SK-N-SH (cell line): ENCODE measurements around the gene RNF32. TPM values are rescaled to one million over a fixed set of nuclear protein-coding genes. Genes with fewer than 3 reads are reported as not detected.

Source experiments
- CTCF ChIA-PET: fragments of 300-600, 350-600 bp; formaldehyde crosslinking; extraction: SDS; loops from one replicate; lab custom pipeline; 2021; lab: Yijun Ruan, JAX
- POLR2A ChIA-PET: fragments of 350-600 bp; sonication (Branson Sonifier 250); formaldehyde crosslinking; extraction: SDS; loops from one replicate; lab custom pipeline; 2020; ENCODE audit warnings: antibody characterized with exemption, inconsistent platforms; lab: Yijun Ruan, JAX
- DNase-seq: peaks from one replicate; pipeline ENCODE4 v3.0.0; 2012
- H2AFZ ChIP-seq: fragments of 200-600 bp; sonication (generic); 2 replicates; pipeline ENCODE4 v1.8.1; 2016; ENCODE audit warnings: antibody characterized with exemption, mild to moderate bottlenecking, low read depth
- H3F3A ChIP-seq: fragments of 200-600 bp; sonication (generic); replicated peaks from 2 replicates; pipeline ENCODE3; 2016; ENCODE audit warnings: antibody characterized with exemption, mild to moderate bottlenecking; ENCODE audit not compliant: insufficient read depth
- H3K27ac ChIP-seq, 2 experiments: fragments of 200-500 bp in 1 of 2; fragments of 200-600 bp in 1 of 2; sonication (Bioruptor generic) in 1 of 2; sonication (generic), shearing (Covaris generic) in 1 of 2; 2 replicates each; pipeline versions ENCODE4 v1.5.1 to v1.6.1; 2014 to 2016; ENCODE audit warnings: low read depth in 2 of 2, inconsistent platforms in 1 of 2, low read length in 1 of 2, mild to moderate bottlenecking in 1 of 2, mixed read lengths in 1 of 2
- H3K27me3 ChIP-seq: fragments of 200-600 bp; sonication (generic), shearing (Covaris generic); 2 replicates; pipeline ENCODE4 v1.6.1; 2016; ENCODE audit warnings: mixed run types; ENCODE audit not compliant: insufficient read depth
- H3K36me3 ChIP-seq, 2 experiments: fragments of 200-500 bp in 1 of 2; fragments of 200-600 bp in 1 of 2; sonication (Bioruptor generic) in 1 of 2; sonication (generic) in 1 of 2; replicated peaks in 1 of 2; 2 replicates each; pipeline versions ENCODE3 to v1.5.1; 2014 to 2016; ENCODE audit warnings: low read length in 1 of 2, mild to moderate bottlenecking in 1 of 2; ENCODE audit not compliant: insufficient read depth in 2 of 2, control insufficient read depth in 1 of 2
- H3K4me1 ChIP-seq, 2 experiments: fragments of 200-500 bp in 1 of 2; fragments of 200-600 bp in 1 of 2; sonication (Bioruptor generic) in 1 of 2; sonication (generic), shearing (Covaris generic) in 1 of 2; 2 replicates each; pipeline versions ENCODE4 v1.5.1 to v1.6.1; 2014 to 2016; ENCODE audit warnings: low read depth in 1 of 2, low read length in 1 of 2, mixed run types in 1 of 2; ENCODE audit not compliant: insufficient read depth in 2 of 2, control insufficient read depth in 1 of 2
- H3K4me2 ChIP-seq: fragments of 200-600 bp; sonication (generic), shearing (Covaris generic); 2 replicates; pipeline ENCODE4 v1.6.1; 2017; ENCODE audit warnings: mixed run types
- H3K4me3 ChIP-seq, 2 experiments: fragments of 200-500 bp in 1 of 2; fragments of 200-600 bp in 1 of 2; sonication (Bioruptor generic) in 1 of 2; sonication (generic), shearing (Covaris generic) in 1 of 2; 2 replicates each; pipeline versions ENCODE4 v1.5.1 to v1.8.1; 2014 to 2016; ENCODE audit warnings: low read depth in 2 of 2, inconsistent platforms in 1 of 2, low read length in 1 of 2, mild to moderate bottlenecking in 1 of 2, mixed read lengths in 1 of 2, moderate library complexity in 1 of 2
- H3K79me2 ChIP-seq: fragments of 200-600 bp; sonication (generic); 2 replicates; pipeline ENCODE4 v1.8.1; 2017; ENCODE audit warnings: mild to moderate bottlenecking; ENCODE audit not compliant: insufficient read depth
- H3K9ac ChIP-seq: fragments of 200-600 bp; sonication (generic); 2 replicates; pipeline ENCODE4 v1.6.1; 2017; ENCODE audit warnings: mixed run types
- H3K9me2 ChIP-seq: fragments of 200-600 bp; sonication (generic); 2 replicates; pipeline ENCODE4 v1.6.1; 2017; ENCODE audit warnings: mixed run types
- H3K9me3 ChIP-seq: fragments of 200-600 bp; sonication (generic); 2 replicates; pipeline ENCODE4 v1.6.1; 2017; ENCODE audit warnings: mixed run types, mild to moderate bottlenecking, moderate library complexity
- H4K20me1 ChIP-seq: fragments of 200-600 bp; sonication (generic); 2 replicates; pipeline ENCODE4 v1.6.1; 2017; ENCODE audit warnings: mild to moderate bottlenecking, mixed run types; ENCODE audit not compliant: insufficient read depth
- CHD2 ChIP-seq: fragments of 150-350 bp; IDR thresholded peaks from 2 replicates; pipeline ENCODE4 v1.6.1; 2018; ENCODE audit warnings: low read length; ENCODE audit not compliant: partially characterized antibody
- EP300 ChIP-seq, 2 experiments: IDR thresholded peaks; 2 replicates each; pipeline versions ENCODE4 v1.4.0 to v1.6.1; 2012; ENCODE audit warnings: borderline replicate concordance in 1 of 2, low read depth in 1 of 2, low read length in 1 of 2
- FOXJ3 ChIP-seq: sonication (generic); formaldehyde crosslinking; IDR thresholded peaks from 2 replicates; pipeline ENCODE4 v1.5.1; 2020; ENCODE audit warnings: mild to moderate bottlenecking, missing genetic modification reagents
- FOXM1 ChIP-seq: IDR thresholded peaks from 2 replicates; pipeline ENCODE4 v1.4.0; 2012; ENCODE audit warnings: low read depth, mild to moderate bottlenecking
- MEF2A ChIP-seq: IDR thresholded peaks from 2 replicates; pipeline ENCODE4 v1.4.0; 2012; ENCODE audit warnings: low read depth, borderline replicate concordance
- MXI1 ChIP-seq: IDR thresholded peaks from 2 replicates; pipeline ENCODE4 v1.6.1; 2012; ENCODE audit warnings: mild to moderate bottlenecking, low read depth, low read length, improper control_type of control experiment
- NRF1 ChIP-seq: IDR thresholded peaks from 2 replicates; pipeline ENCODE4 v1.6.1; 2012; ENCODE audit warnings: low read depth, mild to moderate bottlenecking, low read length
- RCOR1 ChIP-seq: fragments of 150-350 bp; IDR thresholded peaks from 2 replicates; pipeline ENCODE4 v1.6.1; 2017; ENCODE audit warnings: antibody characterized with exemption, low read length
- RFX5 ChIP-seq: IDR thresholded peaks from 2 replicates; pipeline ENCODE4 v1.6.1; 2012; ENCODE audit warnings: mild to moderate bottlenecking, improper control_type of control experiment, low read length
- TAF1 ChIP-seq: IDR thresholded peaks from 2 replicates; pipeline ENCODE4 v1.6.1; 2012; ENCODE audit warnings: low read depth, mild to moderate bottlenecking, low read length, moderate library complexity, borderline replicate concordance
- TCF12 ChIP-seq: IDR thresholded peaks from 2 replicates; pipeline ENCODE4 v1.4.0; 2012
- USF2 ChIP-seq: fragments of 150-350 bp; IDR thresholded peaks from 2 replicates; pipeline ENCODE4 v1.6.1; 2017; ENCODE audit warnings: antibody characterized with exemption, low read length, low read depth, borderline replicate concordance
- YY1 ChIP-seq: IDR thresholded peaks from 2 replicates; pipeline ENCODE4 v1.4.0; 2012; ENCODE audit warnings: low read depth, mild to moderate bottlenecking
- WGBS: methylation state at CpG from one replicate; pipeline ENCODE4 v1.1.6; 2017; ENCODE audit warnings: low lambda C conversion rate; 5-methylcytosine and 5-hydroxymethylcytosine counted together
- polyA plus RNA-seq, 3 experiments: library from polyadenylated mRNA; depleted of rRNA; stranded (reverse); fragments of >200 nt; gene quantifications; 2 replicates each; pipeline ENCODE4 v1.2.3, GENCODE V29; 2012

RNF32 gene
- polyA plus RNA-seq, 1 of the 3 experiments (the other 2 are of a cell fraction) = 2.3 TPM

DNA sequence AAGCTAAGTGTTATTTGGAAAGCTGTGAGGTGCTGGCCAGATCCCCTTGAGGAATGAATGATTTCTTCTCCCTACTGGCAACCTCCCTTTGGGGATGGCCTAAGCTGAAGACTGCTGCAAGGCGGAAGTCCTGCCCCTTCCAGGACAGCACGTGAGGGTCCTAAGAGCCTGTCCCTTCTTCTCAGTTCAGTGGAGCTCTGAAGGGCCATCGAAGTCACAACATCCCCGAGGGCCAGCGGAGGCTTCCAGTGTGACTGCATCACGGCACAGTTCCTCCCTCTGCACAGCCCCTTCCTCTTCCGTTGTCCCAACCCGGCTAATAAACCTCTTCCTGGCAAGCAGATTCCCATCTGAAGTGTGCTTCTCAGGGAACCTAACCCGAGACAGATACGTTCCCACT, 43.7 kb downstream of the RNF32 start:
- no peak for DNase-seq
- ChIA-PET CTCF (interaction anchor here (2.0 kb wide), 1 partner anchor 10 kb away, joined by 7 read pairs; no protein-coding TSS in a partner anchor), POLR2A (no interaction called here)

GRCh38 chr7:156684661-156685060, 44.1 kb downstream of the RNF32 start:
- Histone ChIP-seq H3K4me3 (no peak overlapping the region), H3K36me3 (peaks cover 22 to 41% of the 10 kb centered on the region in 2 experiments), H3K79me2 (no peaks in the 10 kb centered on the region), H3K9me3 (no peaks in the 10 kb centered on the region), H3K9me2 (no peaks in the 10 kb centered on the region), H3K4me2 (no peak overlapping the region), H3K27ac (no peak overlapping the region), H3K27me3 (no peaks in the 10 kb centered on the region), H3F3A (no peaks in the 10 kb centered on the region), H2AFZ (no peak overlapping the region), H3K9ac (no peak overlapping the region), H3K4me1 (peaks cover 0 to 13% of the 10 kb centered on the region in 2 experiments; a peak in 2 of 4 replicates), H4K20me1 (no peaks in the 10 kb centered on the region)
- DNase-seq = no peak
- TF ChIP-seq TAF1 = no peak
- no peak for TF ChIP-seq MEF2A
- no peak for TF ChIP-seq MXI1
- TF ChIP-seq NRF1 = no peak
- TF ChIP-seq TCF12 = no peak
- TF ChIP-seq EP300 (IDR thresholded peaks at IDR 0.05; ENCODE audit: borderline replicate concordance in 1 of 2, low read depth in 1 of 2, low read length in 1 of 2) = no peak
- TF ChIP-seq FOXJ3 (CRISPR knock-in tag) = no peak
- no peak for TF ChIP-seq USF2
- no peak for TF ChIP-seq FOXM1
- no peak for TF ChIP-seq CHD2
- TF ChIP-seq YY1 = no peak
- TF ChIP-seq RCOR1 = no peak
- ChIA-PET POLR2A (no interaction called here), CTCF (interaction anchor here (2.0 kb wide), 1 partner anchor 11 kb away, joined by 7 read pairs; no protein-coding TSS in a partner anchor)
- 92% methylated on average over 4 of the region's 4 CpGs for WGBS

More for the DNA sequence above, 43.7 kb downstream of the RNF32 start:
- Histone ChIP-seq H3K4me2 (no peak overlapping the region), H3K9me2 (no peaks in the 10 kb centered on the region), H2AFZ (no peak overlapping the region), H3F3A (no peaks in the 10 kb centered on the region), H3K9me3 (no peaks in the 10 kb centered on the region), H3K4me1 (peaks cover 0 to 15% of the 10 kb centered on the region in 2 experiments; a peak in 2 of 4 replicates), H3K27me3 (no peaks in the 10 kb centered on the region), H3K36me3 (peaks cover 24 to 45% of the 10 kb centered on the region in 2 experiments), H3K9ac (no peak overlapping the region), H3K27ac (no peak overlapping the region), H4K20me1 (no peaks in the 10 kb centered on the region), H3K4me3 (no peak overlapping the region), H3K79me2 (no peaks in the 10 kb centered on the region)
- TF ChIP-seq TAF1 (no peak), FOXJ3 (CRISPR knock-in tag) (no peak), RFX5 (no peak), MEF2A (no peak)
- WGBS = 95% methylated on average over 10 of the region's 10 CpGs
